ENCODE measurements around the gene URB1. TPM values are rescaled to one million over a fixed set of nuclear protein-coding genes. Genes with fewer than 3 reads are reported as not detected.

The URB1 gene
- total RNA-seq, 1 experiment from 2014 or later = 18.1 TPM

DNA sequence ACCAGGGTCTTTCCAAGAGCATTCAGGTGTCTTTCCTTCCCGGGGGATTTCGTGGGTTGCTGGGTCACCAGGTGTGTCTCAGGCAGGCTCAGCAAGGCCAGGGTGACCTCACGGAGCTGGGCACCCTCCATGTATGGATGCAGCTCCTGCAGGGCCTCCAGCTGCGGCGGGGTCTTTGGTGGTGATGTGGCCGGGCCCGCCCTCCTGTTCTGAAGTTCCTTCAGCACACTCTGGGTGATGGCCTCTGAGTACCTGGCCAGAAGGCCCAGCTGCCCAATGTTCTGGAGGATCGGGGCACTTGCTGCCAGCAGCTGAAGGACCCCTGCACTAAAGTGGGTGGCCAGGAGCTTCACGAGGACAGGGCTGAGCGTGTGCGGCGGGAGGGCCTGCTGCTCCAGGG lies 45.5 kb downstream of the URB1 start:
- in situ Hi-C loops (cut with HindIII; ENCODE audit: low pct_unique_long_range_greater_than_20kb, low sequenced_read_pairs) (no loop called here), intact Hi-C loops (cut with micrococcal nuclease; ENCODE audit: unreplicated experiment) (no loop called here)
- POLR2A ChIA-PET = no interaction called here
- H3K36me3 ChIP-seq (ENCODE audit: control insufficient read depth, insufficient read depth, low read length) = peaks cover 12% of the 10 kb centered on the region; the same call in 1 of the 2 replicates
- H3K4me1 ChIP-seq (ENCODE audit: control insufficient read depth, insufficient read depth, low read length) = no peaks in the 10 kb centered on the region
- TF ChIP-seq CTCF (IDR thresholded peaks at IDR 0.05) (no peak), TCF7L2 (IDR thresholded peaks at IDR 0.05; ENCODE audit: low read depth, low read length) (no peak), POLR2AphosphoS5 (IDR thresholded peaks at IDR 0.05; ENCODE audit: low read depth, low read length) (no peak), SIN3A (IDR thresholded peaks at IDR 0.05; ENCODE audit: borderline replicate concordance, insufficient read depth, low read depth, low read length) (no peak)
- TF ChIP-seq, protein P1, sequence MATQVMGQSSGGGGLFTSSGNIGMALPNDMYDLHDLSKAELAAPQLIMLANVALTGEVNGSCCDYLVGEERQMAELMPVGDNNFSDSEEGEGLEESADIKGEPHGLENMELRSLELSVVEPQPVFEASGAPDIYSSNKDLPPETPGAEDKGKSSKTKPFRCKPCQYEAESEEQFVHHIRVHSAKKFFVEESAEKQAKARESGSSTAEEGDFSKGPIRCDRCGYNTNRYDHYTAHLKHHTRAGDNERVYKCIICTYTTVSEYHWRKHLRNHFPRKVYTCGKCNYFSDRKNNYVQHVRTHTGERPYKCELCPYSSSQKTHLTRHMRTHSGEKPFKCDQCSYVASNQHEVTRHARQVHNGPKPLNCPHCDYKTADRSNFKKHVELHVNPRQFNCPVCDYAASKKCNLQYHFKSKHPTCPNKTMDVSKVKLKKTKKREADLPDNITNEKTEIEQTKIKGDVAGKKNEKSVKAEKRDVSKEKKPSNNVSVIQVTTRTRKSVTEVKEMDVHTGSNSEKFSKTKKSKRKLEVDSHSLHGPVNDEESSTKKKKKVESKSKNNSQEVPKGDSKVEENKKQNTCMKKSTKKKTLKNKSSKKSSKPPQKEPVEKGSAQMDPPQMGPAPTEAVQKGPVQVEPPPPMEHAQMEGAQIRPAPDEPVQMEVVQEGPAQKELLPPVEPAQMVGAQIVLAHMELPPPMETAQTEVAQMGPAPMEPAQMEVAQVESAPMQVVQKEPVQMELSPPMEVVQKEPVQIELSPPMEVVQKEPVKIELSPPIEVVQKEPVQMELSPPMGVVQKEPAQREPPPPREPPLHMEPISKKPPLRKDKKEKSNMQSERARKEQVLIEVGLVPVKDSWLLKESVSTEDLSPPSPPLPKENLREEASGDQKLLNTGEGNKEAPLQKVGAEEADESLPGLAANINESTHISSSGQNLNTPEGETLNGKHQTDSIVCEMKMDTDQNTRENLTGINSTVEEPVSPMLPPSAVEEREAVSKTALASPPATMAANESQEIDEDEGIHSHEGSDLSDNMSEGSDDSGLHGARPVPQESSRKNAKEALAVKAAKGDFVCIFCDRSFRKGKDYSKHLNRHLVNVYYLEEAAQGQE (IDR thresholded peaks at IDR 0.05; ENCODE audit: insufficient read depth in 1 of 2, low read depth in 2 of 2, low read length in 1 of 2) = no peak
- CTCF ChIA-PET = no interaction called here
- H3K27ac ChIP-seq (ENCODE audit: low read length) = no peak overlapping the region
- H3K27me3 ChIP-seq (ENCODE audit: control insufficient read depth, insufficient read depth, low read length) = no peaks in the 10 kb centered on the region
- H3K9me3 ChIP-seq (ENCODE audit: control insufficient read depth, insufficient read depth, low read depth, low read length) = no peaks in the 10 kb centered on the region
- no peak for ATAC-seq
- H3K4me3 ChIP-seq (ENCODE audit: low read depth in 2 of 2, low read length in 2 of 2) = no peak overlapping the region
- DNase-seq (ENCODE audit: low read depth, low spot score) = no peak
- no TSS peak for BruUV-seq (replicated peaks)

DNA sequence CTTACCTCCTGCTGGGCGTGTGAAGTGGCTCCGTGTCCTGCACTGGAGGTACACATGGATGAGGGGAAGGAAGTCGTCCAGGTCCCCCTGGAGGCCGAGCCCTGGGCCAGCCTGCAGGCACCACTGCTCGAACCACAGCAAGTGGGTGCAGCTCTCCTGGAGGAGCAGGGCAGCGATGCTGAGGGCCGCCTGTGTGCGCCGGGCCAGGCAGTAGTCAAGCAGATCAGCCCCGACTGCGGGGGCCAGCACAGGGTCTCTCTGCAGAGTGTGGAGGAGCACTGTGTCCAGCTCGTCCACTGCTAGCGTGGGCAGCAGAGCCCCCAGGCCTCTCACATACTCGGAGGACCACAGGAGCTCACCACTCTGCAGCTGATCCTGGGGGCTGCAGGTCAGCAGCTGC lies 45.9 kb downstream of the URB1 start:
- TF ChIP-seq POLR2AphosphoS5 (IDR thresholded peaks at IDR 0.05; ENCODE audit: low read depth, low read length) = no peak
- no peak for TF ChIP-seq CTCF (IDR thresholded peaks at IDR 0.05)
- TF ChIP-seq, protein P1 (IDR thresholded peaks at IDR 0.05; ENCODE audit: insufficient read depth in 1 of 2, low read depth in 2 of 2, low read length in 1 of 2) = no peak
- ChIA-PET POLR2A (no interaction called here), CTCF (no interaction called here)
- Histone ChIP-seq H3K36me3 (ENCODE audit: control insufficient read depth, insufficient read depth, low read length) (peaks cover 12% of the 10 kb centered on the region; the same call in 1 of the 2 replicates), H3K4me1 (ENCODE audit: control insufficient read depth, insufficient read depth, low read length) (no peaks in the 10 kb centered on the region), H3K27ac (ENCODE audit: low read length) (no peak overlapping the region), H3K27me3 (ENCODE audit: control insufficient read depth, insufficient read depth, low read length) (no peaks in the 10 kb centered on the region), H3K9me3 (ENCODE audit: control insufficient read depth, insufficient read depth, low read depth, low read length) (no peaks in the 10 kb centered on the region), H3K4me3 (ENCODE audit: low read depth in 2 of 2, low read length in 2 of 2) (no peak overlapping the region)
- ATAC-seq = no peak
- in situ Hi-C loops (cut with HindIII; ENCODE audit: low pct_unique_long_range_greater_than_20kb, low sequenced_read_pairs) (no loop called here), intact Hi-C loops (cut with micrococcal nuclease; ENCODE audit: unreplicated experiment) (no loop called here)
- no peak for DNase-seq (ENCODE audit: low read depth, low spot score)
- no TSS peak for BruUV-seq (replicated peaks)
